Mesothelial cell of epicardium (in vitro differentiated cells): ENCODE results near the gene REEP5. TPM values are rescaled to one million over a fixed set of nuclear protein-coding genes. Genes with fewer than 3 reads are reported as not detected.
"Not testable (repeated sequence)": the region's sequence is repeated elsewhere in the genome, so short reads cannot be mapped to it uniquely, and the experiment has no call there.

Source experiments
- DNase-seq, 2 experiments: peaks; one replicate each; pipeline ENCODE4 v3.0.0; 2021; ENCODE audit warnings: low spot score in 2 of 2; ENCODE audit not compliant: unreplicated experiment in 2 of 2
- H3K27ac Mint-ChIP-seq: 2 replicates; pipeline ENCODE4 v1.8.0; 2021; ENCODE audit warnings: mixed read lengths
- H3K27me3 Mint-ChIP-seq: 2 replicates; pipeline ENCODE4 v1.8.0; 2021; ENCODE audit warnings: low read depth, mixed read lengths
- H3K36me3 Mint-ChIP-seq: 2 replicates; pipeline ENCODE4 v1.8.0; 2021; ENCODE audit warnings: mixed read lengths
- H3K4me1 Mint-ChIP-seq: 2 replicates; pipeline ENCODE4 v1.8.0; 2021; ENCODE audit warnings: mixed read lengths
- H3K4me3 Mint-ChIP-seq: 2 replicates; pipeline ENCODE4 v1.8.0; 2021; ENCODE audit warnings: mild to moderate bottlenecking, moderate library complexity, mixed read lengths
- H3K9me3 Mint-ChIP-seq: 2 replicates; pipeline ENCODE4 v1.8.0; 2021; ENCODE audit warnings: mixed read lengths
- total RNA-seq: library from RNA; stranded (reverse); gene quantifications from 3 replicates; pipeline ENCODE4 v1.2.1, GENCODE V29; 2021
- TF ChIP-seq, protein P1 (sequence below): fragments of 200-600 bp; sonication (generic); IDR thresholded peaks from one replicate; pipeline ENCODE4 v1.5.0; 2021; ENCODE audit warnings: antibody characterized with exemption; ENCODE audit not compliant: unreplicated experiment

The REEP5 gene
- total RNA-seq, 1 donor from 2014 or later, result 34.7 TPM

DNA sequence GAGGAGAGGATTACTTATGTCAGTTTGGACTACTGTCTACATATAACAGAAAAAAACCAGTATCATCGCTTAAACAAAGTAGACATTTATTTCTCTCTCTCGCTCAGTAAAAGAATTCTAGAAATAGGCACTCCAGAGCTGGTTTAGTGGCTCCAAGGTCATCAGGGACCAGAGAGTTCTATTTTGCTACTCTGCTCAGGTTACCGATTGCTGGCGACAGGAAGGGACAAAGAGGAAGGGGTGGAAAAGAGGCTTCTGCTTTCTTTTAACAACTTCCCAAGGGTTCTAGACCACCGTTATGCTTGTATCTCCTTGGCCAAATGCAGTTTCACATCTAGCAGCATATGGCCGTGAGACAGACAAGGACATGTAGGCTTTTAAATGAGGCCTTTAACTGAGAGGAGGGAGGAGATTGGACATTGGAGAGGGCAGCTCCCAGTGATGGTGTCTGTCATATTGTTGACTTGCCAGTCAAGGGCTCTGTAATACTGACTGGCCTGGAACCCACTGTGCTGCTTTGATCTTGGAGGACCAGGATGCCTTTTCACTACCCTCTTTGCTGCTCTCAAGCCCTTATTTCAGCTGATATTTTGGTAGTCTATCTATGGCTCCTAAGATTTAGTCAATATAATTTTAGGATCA lies 39.0 kb upstream of the REEP5 start:
- Mint-ChIP-seq H3K36me3 (no peaks in the 10 kb centered on the region), H3K9me3 (no peaks in the 10 kb centered on the region), H3K27me3 (no peaks in the 10 kb centered on the region), H3K27ac (peak overlapping the region; percentile 23), H3K4me3 (no peak overlapping the region), H3K4me1 (peaks cover 28% of the 10 kb centered on the region)
- no peak for DNase-seq
- TF ChIP-seq, protein P1, sequence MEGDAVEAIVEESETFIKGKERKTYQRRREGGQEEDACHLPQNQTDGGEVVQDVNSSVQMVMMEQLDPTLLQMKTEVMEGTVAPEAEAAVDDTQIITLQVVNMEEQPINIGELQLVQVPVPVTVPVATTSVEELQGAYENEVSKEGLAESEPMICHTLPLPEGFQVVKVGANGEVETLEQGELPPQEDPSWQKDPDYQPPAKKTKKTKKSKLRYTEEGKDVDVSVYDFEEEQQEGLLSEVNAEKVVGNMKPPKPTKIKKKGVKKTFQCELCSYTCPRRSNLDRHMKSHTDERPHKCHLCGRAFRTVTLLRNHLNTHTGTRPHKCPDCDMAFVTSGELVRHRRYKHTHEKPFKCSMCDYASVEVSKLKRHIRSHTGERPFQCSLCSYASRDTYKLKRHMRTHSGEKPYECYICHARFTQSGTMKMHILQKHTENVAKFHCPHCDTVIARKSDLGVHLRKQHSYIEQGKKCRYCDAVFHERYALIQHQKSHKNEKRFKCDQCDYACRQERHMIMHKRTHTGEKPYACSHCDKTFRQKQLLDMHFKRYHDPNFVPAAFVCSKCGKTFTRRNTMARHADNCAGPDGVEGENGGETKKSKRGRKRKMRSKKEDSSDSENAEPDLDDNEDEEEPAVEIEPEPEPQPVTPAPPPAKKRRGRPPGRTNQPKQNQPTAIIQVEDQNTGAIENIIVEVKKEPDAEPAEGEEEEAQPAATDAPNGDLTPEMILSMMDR, result no peak

GRCh38 chr5:112960315-112960714 lies 38.3 kb upstream of the REEP5 start:
- H3K4me1 Mint-ChIP-seq, result peaks cover 28% of the 10 kb centered on the region
- no peak overlapping the region for H3K4me3 Mint-ChIP-seq
- TF ChIP-seq, protein P1, result no peak
- no peaks in the 10 kb centered on the region for H3K9me3 Mint-ChIP-seq
- no peaks in the 10 kb centered on the region for H3K27me3 Mint-ChIP-seq
- no peak for DNase-seq
- H3K36me3 Mint-ChIP-seq, result no peaks in the 10 kb centered on the region
- H3K27ac Mint-ChIP-seq, result peak overlapping the region; percentile 23

- H3K27me3 Mint-ChIP-seq, H3K9me3 Mint-ChIP-seq, DNase-seq, H3K4me3 Mint-ChIP-seq, H3K27ac Mint-ChIP-seq, H3K36me3 Mint-ChIP-seq: not testable (repeated sequence)
- H3K4me1 Mint-ChIP-seq, result peaks cover 28% of the 10 kb centered on the region
These were observed 37.8 kb upstream of the REEP5 start for GRCh38 chr5:112959872-112960271.

- Mint-ChIP-seq H3K27ac (no peak overlapping the region), H3K36me3 (peaks cover 1% of the 10 kb centered on the region), H3K4me1 (peaks cover 24% of the 10 kb centered on the region), H3K9me3 (peaks cover 3% of the 10 kb centered on the region), H3K4me3 (no peak overlapping the region), H3K27me3 (no peaks in the 10 kb centered on the region)
- TF ChIP-seq, protein P1, result no peak
- no peak for DNase-seq
These were observed 36.4 kb upstream of the REEP5 start for GRCh38 chr5:112958093-112959088.

DNA sequence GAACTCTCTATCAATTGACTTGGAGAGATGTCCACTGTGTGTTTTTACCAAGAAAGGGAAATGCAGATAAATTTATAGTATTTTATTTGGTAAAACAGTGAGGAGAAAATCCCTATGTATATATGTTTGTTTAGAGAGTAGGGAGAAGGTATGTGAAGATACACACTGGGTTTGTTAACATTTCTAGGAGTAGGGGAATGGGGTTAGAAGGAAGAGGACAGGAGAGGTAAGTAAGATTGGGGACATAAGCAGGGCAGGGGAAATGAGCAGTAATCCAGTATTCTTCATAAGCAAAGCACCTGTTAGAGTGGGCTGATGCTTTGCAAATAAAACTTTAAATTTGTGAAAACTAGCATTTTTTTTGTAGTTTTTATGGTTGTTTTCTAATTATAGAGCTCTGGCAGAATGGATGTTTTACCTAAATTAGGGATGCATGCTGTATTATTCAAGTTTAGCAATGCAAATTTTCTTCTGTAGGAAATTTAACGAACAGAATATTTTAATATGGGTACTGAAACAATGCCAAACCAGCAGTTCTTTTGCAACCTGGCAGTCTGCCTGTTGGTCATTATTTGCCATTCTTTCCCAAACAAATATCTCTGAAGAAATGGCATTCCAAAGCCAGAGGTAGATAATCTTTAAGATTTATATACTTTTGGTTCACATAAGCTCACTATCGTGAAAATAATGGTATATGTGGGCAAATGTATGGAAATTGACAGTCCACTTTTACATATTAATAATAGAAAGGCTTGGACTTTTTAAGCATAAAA lies 35.2 kb upstream of the REEP5 start:
- Mint-ChIP-seq H3K9me3 (peaks cover 5% of the 10 kb centered on the region), H3K4me3 (no peak overlapping the region), H3K36me3 (peaks cover 2% of the 10 kb centered on the region), H3K27ac (no peak overlapping the region), H3K4me1 (peaks cover 24% of the 10 kb centered on the region), H3K27me3 (no peaks in the 10 kb centered on the region)
- TF ChIP-seq, protein P1, result no peak
- no peak for DNase-seq
